ENCODE data around the gene PPP2R5A. TPM values are rescaled to one million over a fixed set of nuclear protein-coding genes. Genes with fewer than 3 reads are reported as not detected.
"Not testable (repeated sequence)": the region's sequence is repeated elsewhere in the genome, so short reads cannot be mapped to it uniquely, and the experiment has no call there.

PPP2R5A gene
- polyA plus RNA-seq, 1 of the 3 experiments (the other 2 are of a cell fraction), result 5.4 TPM

DNA sequence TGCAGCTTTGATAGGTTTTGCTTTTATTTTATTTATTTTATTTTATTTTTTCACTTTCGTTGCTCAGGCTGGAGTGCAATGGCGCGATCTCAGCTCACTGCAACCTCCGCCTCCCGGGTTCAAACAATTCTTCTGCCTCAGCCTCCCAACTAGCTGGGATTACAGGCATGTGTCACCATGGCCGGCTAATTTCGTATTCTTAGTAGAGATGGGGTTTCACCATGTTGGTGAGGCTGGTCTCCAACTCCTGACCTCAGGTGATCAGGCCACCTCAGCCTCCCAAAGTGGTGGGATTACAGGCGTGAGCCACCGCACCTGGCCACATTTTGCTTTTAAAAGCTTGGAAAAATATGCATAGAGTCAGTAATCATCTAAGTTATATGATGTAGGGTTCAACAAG is 2.8 kb downstream of the PPP2R5A start:
- 94% methylated on average over 9 of the region's 9 CpGs for WGBS (ENCODE audit: low lambda C conversion rate)
- H2AFZ ChIP-seq (ENCODE audit: low read depth); H3K9me3 ChIP-seq; H3K4me3 ChIP-seq (ENCODE audit: low read depth in 2 of 2, low read length in 1 of 2); H3K9me2 ChIP-seq; H3K9ac ChIP-seq; H3K27me3 ChIP-seq (ENCODE audit: insufficient read depth); DNase-seq; POLR2A ChIA-PET; H3K36me3 ChIP-seq (replicated peaks in 1 of 2; ENCODE audit: control insufficient read depth in 1 of 2, insufficient read depth in 2 of 2, low read length in 1 of 2); H4K20me1 ChIP-seq (ENCODE audit: insufficient read depth): not testable (repeated sequence)
- H3F3A ChIP-seq (replicated peaks; ENCODE audit: insufficient read depth), result peaks cover 24% of the 10 kb centered on the region
- H3K4me1 ChIP-seq (ENCODE audit: control insufficient read depth in 1 of 2, insufficient read depth in 2 of 2, low read depth in 1 of 2, low read length in 1 of 2), result peaks cover 12 to 32% of the 10 kb centered on the region in 2 experiments; a peak in 3 of 4 replicates
- CTCF ChIA-PET, result interaction anchor here (1.1 to 3.4 kb wide), 7 partner anchors 24 to 252 kb away, joined by 3 to 33 read pairs (median 6); partner anchors contain the start of genes DTL and INTS7
- H3K79me2 ChIP-seq (ENCODE audit: insufficient read depth), result peaks cover 37% of the 10 kb centered on the region
- H3K4me2 ChIP-seq, result peak overlapping the region; percentile 56; the same call in 1 of the 2 replicates
- H3K27ac ChIP-seq (ENCODE audit: low read depth in 2 of 2, low read length in 1 of 2), result 0 out of 4 replicates have a peak overlapping the region, but pooled peaks of 1 of the 2 experiments have one; percentile 25

GRCh38 chr1:212288615-212289014 is 3.4 kb downstream of the PPP2R5A start:
- no peak overlapping the region for H2AFZ ChIP-seq (ENCODE audit: low read depth)
- H3K27ac ChIP-seq (ENCODE audit: low read depth in 2 of 2, low read length in 1 of 2), result 0 out of 4 replicates have a peak overlapping the region, but pooled peaks of 1 of the 2 experiments have one; percentile 25
- H3K36me3 ChIP-seq (replicated peaks in 1 of 2; ENCODE audit: control insufficient read depth in 1 of 2, insufficient read depth in 2 of 2, low read length in 1 of 2), result no peaks in the 10 kb centered on the region
- H3F3A ChIP-seq (replicated peaks; ENCODE audit: insufficient read depth), result peaks cover 24% of the 10 kb centered on the region
- H3K9ac ChIP-seq, result no peak overlapping the region
- H3K27me3 ChIP-seq (ENCODE audit: insufficient read depth), result no peaks in the 10 kb centered on the region
- ChIA-PET POLR2A (no interaction called here), CTCF (interaction anchor here (1.7 to 3.4 kb wide), 3 partner anchors 167 to 253 kb away, joined by 6 to 33 read pairs (median 24); partner anchors contain the start of genes DTL and INTS7)
- H3K79me2 ChIP-seq (ENCODE audit: insufficient read depth), result peaks cover 40% of the 10 kb centered on the region
- peak overlapping the region; percentile 56; the same call in 1 of the 2 replicates for H3K4me2 ChIP-seq
- DNase-seq, result no peak
- TF ChIP-seq MAX (IDR thresholded peaks at IDR 0.05; ENCODE audit: low read depth) (peak; percentile 45; the same call in 1 of the 2 replicates), POLR2AphosphoS5 (IDR thresholded peaks at IDR 0.05; ENCODE audit: low read depth, low read length) (no peak), JUND (IDR thresholded peaks at IDR 0.05) (peak; percentile 37; the same call in 1 of the 2 replicates), ELF1 (IDR thresholded peaks at IDR 0.05) (no peak), TCF12 (IDR thresholded peaks at IDR 0.05) (no peak), YY1 (IDR thresholded peaks at IDR 0.05; ENCODE audit: low read depth) (peak; percentile 34; the same call in 1 of the 2 replicates), FOSL2 (IDR thresholded peaks at IDR 0.05; ENCODE audit: borderline replicate concordance, low read depth) (0 out of 2 replicates have a peak, but pooled peaks have one; percentile 11), NFIC (IDR thresholded peaks at IDR 0.05; ENCODE audit: borderline replicate concordance) (peak; percentile 65; the same call in 1 of the 2 replicates)
- TF ChIP-seq, protein P1, sequence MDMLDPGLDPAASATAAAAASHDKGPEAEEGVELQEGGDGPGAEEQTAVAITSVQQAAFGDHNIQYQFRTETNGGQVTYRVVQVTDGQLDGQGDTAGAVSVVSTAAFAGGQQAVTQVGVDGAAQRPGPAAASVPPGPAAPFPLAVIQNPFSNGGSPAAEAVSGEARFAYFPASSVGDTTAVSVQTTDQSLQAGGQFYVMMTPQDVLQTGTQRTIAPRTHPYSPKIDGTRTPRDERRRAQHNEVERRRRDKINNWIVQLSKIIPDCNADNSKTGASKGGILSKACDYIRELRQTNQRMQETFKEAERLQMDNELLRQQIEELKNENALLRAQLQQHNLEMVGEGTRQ (IDR thresholded peaks at IDR 0.05; ENCODE audit: borderline replicate concordance, low read depth, low read length), result no peak
- TF ChIP-seq, protein P2, sequence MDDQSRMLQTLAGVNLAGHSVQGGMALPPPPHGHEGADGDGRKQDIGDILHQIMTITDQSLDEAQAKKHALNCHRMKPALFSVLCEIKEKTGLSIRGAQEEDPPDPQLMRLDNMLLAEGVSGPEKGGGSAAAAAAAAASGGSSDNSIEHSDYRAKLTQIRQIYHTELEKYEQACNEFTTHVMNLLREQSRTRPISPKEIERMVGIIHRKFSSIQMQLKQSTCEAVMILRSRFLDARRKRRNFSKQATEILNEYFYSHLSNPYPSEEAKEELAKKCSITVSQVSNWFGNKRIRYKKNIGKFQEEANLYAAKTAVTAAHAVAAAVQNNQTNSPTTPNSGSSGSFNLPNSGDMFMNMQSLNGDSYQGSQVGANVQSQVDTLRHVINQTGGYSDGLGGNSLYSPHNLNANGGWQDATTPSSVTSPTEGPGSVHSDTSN (IDR thresholded peaks at IDR 0.05), result no peak
- no peaks in the 10 kb centered on the region for H3K9me2 ChIP-seq
- H3K9me3 ChIP-seq, result no peaks in the 10 kb centered on the region
- peaks cover 13% of the 10 kb centered on the region; the same call in 1 of the 2 replicates for H4K20me1 ChIP-seq (ENCODE audit: insufficient read depth)
- H3K4me3 ChIP-seq (ENCODE audit: low read depth in 2 of 2, low read length in 1 of 2), result no peak overlapping the region
- peaks cover 12 to 32% of the 10 kb centered on the region in 2 experiments; a peak in 3 of 4 replicates for H3K4me1 ChIP-seq (ENCODE audit: control insufficient read depth in 1 of 2, insufficient read depth in 2 of 2, low read depth in 1 of 2, low read length in 1 of 2)
